ENCODE data around the gene LRRC75A. TPM values are rescaled to one million over a fixed set of nuclear protein-coding genes. Genes with fewer than 3 reads are reported as not detected.
"Not testable (repeated sequence)": the region's sequence is repeated elsewhere in the genome, so short reads cannot be mapped to it uniquely, and the experiment has no call there.

The LRRC75A gene
- total and polyA plus RNA-seq, 11 donors, result 0.37 to 2.5 (median 0.85) TPM

DNA sequence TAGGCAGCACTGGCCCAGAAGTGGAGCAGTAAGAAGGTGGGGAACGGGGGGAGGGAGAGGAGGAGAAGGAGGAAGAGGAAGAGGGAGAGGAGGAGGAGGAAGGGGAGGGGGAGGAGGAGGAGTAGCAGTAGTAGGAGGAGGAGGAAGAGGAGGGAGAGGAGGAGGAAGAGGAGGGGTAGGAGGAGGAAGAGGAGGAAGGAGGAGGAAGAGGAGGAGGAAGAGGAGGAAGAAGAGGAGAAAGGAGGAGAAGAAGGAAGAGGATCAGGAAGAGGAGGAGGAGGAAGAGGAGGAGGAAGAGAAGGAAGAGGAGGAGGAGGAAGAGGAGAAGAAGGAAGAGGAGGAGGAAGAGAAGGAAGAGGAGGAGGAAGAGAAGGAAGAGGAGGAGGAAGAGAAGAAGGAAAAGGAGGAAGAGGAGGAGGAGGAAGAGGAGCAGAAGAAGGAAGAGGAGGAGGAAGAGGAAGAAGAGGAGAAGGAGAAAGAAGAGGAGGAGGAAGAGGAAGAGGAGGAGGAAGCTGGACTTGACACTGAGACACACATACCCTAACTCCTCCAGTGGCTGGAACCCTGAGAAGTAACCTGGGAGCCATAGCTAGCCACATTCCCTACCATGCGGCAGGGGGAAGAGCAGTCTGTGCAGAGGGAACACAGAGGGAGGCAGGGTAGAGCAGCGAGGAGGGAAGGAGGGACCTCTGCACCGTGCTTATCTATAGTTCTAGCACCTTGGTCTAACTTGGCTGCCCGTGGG is 35.8 kb downstream of the LRRC75A start:
- no peak for ATAC-seq
- 58 to 85% (median 80%) methylated on average over 5 of the region's 5 CpGs for WGBS, 4 donors
- DNase-seq, result no peak
- H3K4me3 ChIP-seq, result no peak overlapping the region
- H3K27me3 ChIP-seq, result no peaks in the 10 kb centered on the region
- TF ChIP-seq, protein P1, sequence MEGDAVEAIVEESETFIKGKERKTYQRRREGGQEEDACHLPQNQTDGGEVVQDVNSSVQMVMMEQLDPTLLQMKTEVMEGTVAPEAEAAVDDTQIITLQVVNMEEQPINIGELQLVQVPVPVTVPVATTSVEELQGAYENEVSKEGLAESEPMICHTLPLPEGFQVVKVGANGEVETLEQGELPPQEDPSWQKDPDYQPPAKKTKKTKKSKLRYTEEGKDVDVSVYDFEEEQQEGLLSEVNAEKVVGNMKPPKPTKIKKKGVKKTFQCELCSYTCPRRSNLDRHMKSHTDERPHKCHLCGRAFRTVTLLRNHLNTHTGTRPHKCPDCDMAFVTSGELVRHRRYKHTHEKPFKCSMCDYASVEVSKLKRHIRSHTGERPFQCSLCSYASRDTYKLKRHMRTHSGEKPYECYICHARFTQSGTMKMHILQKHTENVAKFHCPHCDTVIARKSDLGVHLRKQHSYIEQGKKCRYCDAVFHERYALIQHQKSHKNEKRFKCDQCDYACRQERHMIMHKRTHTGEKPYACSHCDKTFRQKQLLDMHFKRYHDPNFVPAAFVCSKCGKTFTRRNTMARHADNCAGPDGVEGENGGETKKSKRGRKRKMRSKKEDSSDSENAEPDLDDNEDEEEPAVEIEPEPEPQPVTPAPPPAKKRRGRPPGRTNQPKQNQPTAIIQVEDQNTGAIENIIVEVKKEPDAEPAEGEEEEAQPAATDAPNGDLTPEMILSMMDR (IDR thresholded peaks at IDR 0.05), result no peak
- TF ChIP-seq POLR2A (IDR thresholded peaks at IDR 0.05), result no peak
- H3K4me1 ChIP-seq, result peaks cover 0 to 17% (median 4%) of the 10 kb centered on the region in 12 donors
- H3K27ac ChIP-seq, result no peak overlapping the region
- H3K9me3 ChIP-seq, result no peaks in the 10 kb centered on the region
- no peaks in the 10 kb centered on the region for H3K36me3 ChIP-seq
- intact Hi-C loops (cut with DNase I), result loop anchor here in 1 of 10 donors (2.0 kb wide), 1 partner anchor 67 kb away; no protein-coding TSS in a partner anchor

DNA sequence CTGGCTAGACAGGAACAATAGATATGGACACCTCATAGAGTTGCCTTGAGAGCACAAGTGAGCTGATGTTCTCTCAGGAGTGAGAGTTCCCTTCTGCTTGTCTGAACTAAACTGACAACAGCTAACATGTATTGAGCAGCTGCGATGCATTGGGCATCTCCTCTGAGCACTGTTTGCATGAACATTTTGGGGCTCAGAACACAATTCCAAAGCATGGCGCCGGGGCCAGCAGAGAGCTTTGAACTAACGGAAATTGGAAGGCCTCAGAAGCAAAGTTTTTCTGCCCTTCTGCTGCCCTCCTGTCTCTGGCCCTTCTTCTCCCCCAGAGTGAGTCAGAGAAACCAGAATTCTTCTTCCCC is 38.5 kb downstream of the LRRC75A start:
- intact Hi-C loops (cut with DNase I), result loop anchor here in 9 of 10 donors (1.0 to 5.0 kb wide), 4 partner anchors 66 to 68 kb away; no protein-coding TSS in a partner anchor
- DNase-seq, result no peak
- no peak overlapping the region for H3K27ac ChIP-seq
- TF ChIP-seq POLR2A (IDR thresholded peaks at IDR 0.05), result no peak
- TF ChIP-seq, protein P1 (IDR thresholded peaks at IDR 0.05), result no peak
- H3K9me3 ChIP-seq, result no peaks in the 10 kb centered on the region
- no peaks in the 10 kb centered on the region for H3K27me3 ChIP-seq
- ATAC-seq, result no peak
- H3K4me3 ChIP-seq, result no peak overlapping the region
- 88 to 95% (median 90%) methylated on average over 4 of the region's 4 CpGs for WGBS, 4 donors
- peaks cover 0 to 3% (median 0%) of the 10 kb centered on the region in 12 donors for H3K4me1 ChIP-seq
- peaks cover 0 to 11% (median 4%) of the 10 kb centered on the region in 9 donors for H3K36me3 ChIP-seq

DNA sequence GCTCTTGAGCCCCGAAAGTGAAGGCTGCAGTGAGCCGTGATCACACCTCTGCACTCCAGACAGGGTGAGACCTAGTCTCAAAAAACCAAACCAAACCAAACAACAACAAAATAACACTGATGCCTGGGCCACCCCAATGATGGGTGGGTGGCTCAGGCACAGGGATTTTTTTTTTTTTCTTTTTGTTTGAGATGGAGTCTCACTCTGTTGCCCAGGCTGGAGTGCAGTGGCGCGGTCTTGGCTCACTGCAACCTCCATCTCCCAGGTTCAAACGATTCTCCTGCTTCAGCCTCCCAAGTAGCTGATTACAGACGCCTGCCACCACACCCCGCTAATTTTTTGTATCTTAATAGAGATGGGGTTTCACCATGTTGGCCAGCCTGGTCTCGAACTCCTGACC is 39.7 kb downstream of the LRRC75A start:
- not testable (repeated sequence) for DNase-seq
- 78 to 97% (median 88%) methylated on average over 8 of the region's 8 CpGs for WGBS, 4 donors

DNA sequence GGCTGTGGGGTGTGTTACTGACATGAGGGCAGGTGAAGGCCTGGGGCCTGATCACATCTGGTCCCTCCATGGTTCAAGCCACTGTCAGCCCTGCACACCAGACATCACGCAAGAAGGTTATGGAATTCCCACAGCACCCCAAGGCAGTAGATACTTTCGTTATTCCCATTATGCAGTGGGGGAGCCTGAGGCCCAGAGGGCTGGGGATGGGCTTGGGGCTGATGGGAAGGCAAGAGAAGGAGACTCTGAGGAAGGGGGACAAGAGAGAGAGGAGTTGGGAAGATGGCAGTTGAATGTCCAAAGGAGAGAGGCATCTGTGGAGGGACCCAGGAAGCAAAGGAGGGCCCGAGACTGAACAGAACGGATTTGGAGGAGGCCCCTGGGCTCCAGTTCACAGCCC is 42.0 kb downstream of the LRRC75A start:
- no peaks in the 10 kb centered on the region for H3K27me3 ChIP-seq
- no peak overlapping the region for H3K27ac ChIP-seq
- no peak for DNase-seq
- ATAC-seq, result no peak
- no peaks in the 10 kb centered on the region for H3K9me3 ChIP-seq
- no peak for TF ChIP-seq POLR2A (IDR thresholded peaks at IDR 0.05)
- TF ChIP-seq, protein P1 (IDR thresholded peaks at IDR 0.05), result no peak
- peaks cover 0 to 12% (median 6%) of the 10 kb centered on the region in 12 donors for H3K4me1 ChIP-seq
- 92 to 96% (median 94%) methylated on average over 4 of the region's 4 CpGs for WGBS, 4 donors
- peaks cover 0 to 41% (median 11%) of the 10 kb centered on the region in 9 donors for H3K36me3 ChIP-seq
- no peak overlapping the region for H3K4me3 ChIP-seq
- intact Hi-C loops (cut with DNase I), result loop anchor here in 1 of 10 donors (5.0 kb wide), 1 partner anchor 63 kb away; no protein-coding TSS in a partner anchor

More for the DNA sequence above, 39.7 kb downstream of the LRRC75A start:
- not testable (repeated sequence) for H3K4me3 ChIP-seq, ATAC-seq, H3K9me3 ChIP-seq, H3K27me3 ChIP-seq, H3K27ac ChIP-seq, H3K4me1 ChIP-seq
- H3K36me3 ChIP-seq, result peaks cover 0 to 23% (median 6%) of the 10 kb centered on the region in 9 donors
- intact Hi-C loops (cut with DNase I), result loop anchor here in 4 of 10 donors (2.0 to 5.0 kb wide), 2 partner anchors 65 to 69 kb away; no protein-coding TSS in a partner anchor

Measured in heart left ventricle (tissue), 16 donors.